Thyroid gland (tissue), 4 donors: ENCODE measurements around the gene COQ2. TPM values are rescaled to one million over a fixed set of nuclear protein-coding genes. Genes with fewer than 3 reads are reported as not detected.

Source experiments
- DNase-seq, 2 donors: peaks; one replicate each; pipeline ENCODE4 v3.0.0-alpha.2; 2019
- H3K27ac ChIP-seq, 3 donors: fragments of 200-600 bp; sonication (generic); 1 replicate in 2 of 3; 2 replicates in 1 of 3; pipeline ENCODE4 v1.5.1; 2016 to 2019; ENCODE audit warnings: mild to moderate bottlenecking in 1 of 3, moderate library complexity in 1 of 3
- H3K27me3 ChIP-seq: fragments of 200-600 bp; sonication (generic); one replicate; pipeline ENCODE4 v1.5.1; 2019
- H3K36me3 ChIP-seq, 2 donors: fragments of 200-600 bp; sonication (generic); one replicate each; pipeline ENCODE4 v1.5.1; 2016 to 2019
- H3K4me1 ChIP-seq, 2 donors: fragments of 200-600 bp; sonication (generic); one replicate each; pipeline ENCODE4 v1.5.1; 2017 to 2019
- H3K4me3 ChIP-seq, 3 donors: fragments of 200-600 bp; sonication (generic); replicated peaks in 1 of 3; 1 replicate in 2 of 3; 2 replicates in 1 of 3; pipeline ENCODE4 v1.5.1; 2016; ENCODE audit warnings: mild to moderate bottlenecking in 1 of 3
- H3K9me3 ChIP-seq: fragments of 200-600 bp; sonication (generic); one replicate; pipeline ENCODE4 v1.5.1; 2017
- POLR2A ChIP-seq, 2 donors: fragments of 450-650 bp; IDR thresholded peaks; one replicate each; pipeline ENCODE4 v1.6.1; 2017; ENCODE audit warnings: antibody characterized with exemption in 2 of 2, mild to moderate bottlenecking in 2 of 2, moderate library complexity in 1 of 2
- WGBS, 2 donors: methylation state at CpG; one replicate each; pipeline ENCODE4 v1.1.5; 2017; 5-methylcytosine and 5-hydroxymethylcytosine counted together
- intact Hi-C: fragments of 100-400 bp; cut with DNase I; formaldehyde crosslinking; loops from one replicate; pipeline ENCODE4 v1.15.1; 2023
- small RNA-seq: library from RNA; depleted of rRNA; stranded (forward); fragments of <200 nt; gene quantifications from one replicate; pipeline ENCODE3, GENCODE V24; 2016
- total RNA-seq, 4 donors: library from RNA; depleted of rRNA; stranded (reverse); fragments of >200 nt; gene quantifications; one replicate each; pipeline ENCODE4 v1.2.3, GENCODE V29; 2016
- TF ChIP-seq, protein P1 (sequence below), 6 experiments: fragments of 200-600 bp in 3 of 6; fragments of 450-650 bp in 3 of 6; sonication (generic) in 3 of 6; IDR thresholded peaks; one replicate each; pipeline ENCODE4 v1.5.1; 2016 to 2019; ENCODE audit warnings: antibody characterized with exemption in 6 of 6, mild to moderate bottlenecking in 2 of 6, inconsistent platforms in 1 of 6, moderate library complexity in 1 of 6

The COQ2 gene
- total RNA-seq, 4 donors from 2014 or later, result 6.0 to 29.1 (median 14.0) TPM

DNA sequence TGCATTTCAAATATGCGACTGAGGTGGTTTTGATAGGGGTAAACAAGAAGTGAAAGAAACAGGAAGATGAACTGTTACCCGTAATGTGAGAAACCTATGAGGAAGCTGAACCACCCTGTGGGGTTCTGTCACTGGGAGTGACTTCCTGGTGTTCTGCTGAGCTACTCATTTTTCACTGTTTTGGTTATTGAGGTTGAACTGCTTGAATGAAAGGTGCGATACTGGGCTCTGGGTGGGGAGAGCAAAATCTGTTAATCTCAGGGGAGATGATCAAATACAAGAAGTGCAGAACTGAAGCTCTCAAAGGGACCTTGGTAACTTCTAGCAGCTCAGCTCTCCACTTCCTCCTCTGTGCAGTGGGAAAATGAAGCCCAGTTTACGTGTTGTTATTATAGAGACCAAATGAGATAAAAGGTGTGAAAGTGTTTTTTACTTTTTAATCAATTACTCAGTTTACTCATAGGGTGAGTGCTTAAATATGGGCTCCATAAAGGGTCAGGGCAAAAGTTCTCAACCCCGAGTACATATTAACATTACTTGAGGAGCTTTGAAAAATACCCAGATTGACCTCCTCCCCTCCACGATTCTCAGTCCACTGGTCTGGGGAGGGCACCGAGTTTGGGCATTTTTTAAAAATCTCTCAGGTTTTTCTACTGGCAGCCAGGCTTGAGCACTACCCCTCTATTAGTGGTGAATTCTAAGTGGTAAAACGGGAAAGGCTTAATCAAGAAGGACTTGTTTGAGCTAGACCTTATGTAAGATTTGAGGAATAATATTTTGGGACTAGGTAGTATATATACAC lies 66.7 kb downstream of the COQ2 start:
- Histone ChIP-seq H3K4me1 (peaks cover 0 to 3% of the 10 kb centered on the region in 2 donors), H3K27me3 (no peaks in the 10 kb centered on the region), H3K4me3 (no peak overlapping the region), H3K36me3 (no peaks in the 10 kb centered on the region), H3K27ac (no peak overlapping the region), H3K9me3 (no peaks in the 10 kb centered on the region)
- DNase-seq, result no peak
- WGBS, 2 donors, result 64 to 71% methylated on average over 8 of the region's 8 CpGs
- intact Hi-C loops, result no loop called here
- TF ChIP-seq, protein P1, sequence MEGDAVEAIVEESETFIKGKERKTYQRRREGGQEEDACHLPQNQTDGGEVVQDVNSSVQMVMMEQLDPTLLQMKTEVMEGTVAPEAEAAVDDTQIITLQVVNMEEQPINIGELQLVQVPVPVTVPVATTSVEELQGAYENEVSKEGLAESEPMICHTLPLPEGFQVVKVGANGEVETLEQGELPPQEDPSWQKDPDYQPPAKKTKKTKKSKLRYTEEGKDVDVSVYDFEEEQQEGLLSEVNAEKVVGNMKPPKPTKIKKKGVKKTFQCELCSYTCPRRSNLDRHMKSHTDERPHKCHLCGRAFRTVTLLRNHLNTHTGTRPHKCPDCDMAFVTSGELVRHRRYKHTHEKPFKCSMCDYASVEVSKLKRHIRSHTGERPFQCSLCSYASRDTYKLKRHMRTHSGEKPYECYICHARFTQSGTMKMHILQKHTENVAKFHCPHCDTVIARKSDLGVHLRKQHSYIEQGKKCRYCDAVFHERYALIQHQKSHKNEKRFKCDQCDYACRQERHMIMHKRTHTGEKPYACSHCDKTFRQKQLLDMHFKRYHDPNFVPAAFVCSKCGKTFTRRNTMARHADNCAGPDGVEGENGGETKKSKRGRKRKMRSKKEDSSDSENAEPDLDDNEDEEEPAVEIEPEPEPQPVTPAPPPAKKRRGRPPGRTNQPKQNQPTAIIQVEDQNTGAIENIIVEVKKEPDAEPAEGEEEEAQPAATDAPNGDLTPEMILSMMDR (IDR thresholded peaks at IDR 0.05), result no peak
- no peak for TF ChIP-seq POLR2A (IDR thresholded peaks at IDR 0.05)

- Histone ChIP-seq H3K4me1 (peaks cover 3 to 7% of the 10 kb centered on the region in 2 donors), H3K4me3 (no peak overlapping the region), H3K36me3 (no peaks in the 10 kb centered on the region), H3K9me3 (no peaks in the 10 kb centered on the region), H3K27ac (no peak overlapping the region), H3K27me3 (no peaks in the 10 kb centered on the region)
- 90 to 93% methylated on average over 10 of the region's 10 CpGs for WGBS, 2 donors
- no peak for TF ChIP-seq POLR2A (IDR thresholded peaks at IDR 0.05)
- TF ChIP-seq, protein P1 (IDR thresholded peaks at IDR 0.05), result no peak
- no peak for DNase-seq
- intact Hi-C loops, result no loop called here
Observed at GRCh38 chr4:83216959-83217683, 67.5 kb downstream of the COQ2 start.

- no peak overlapping the region for H3K4me3 ChIP-seq
- intact Hi-C loops, result no loop called here
- H3K9me3 ChIP-seq, result no peaks in the 10 kb centered on the region
- DNase-seq, result no peak
- peaks cover 3 to 7% of the 10 kb centered on the region in 2 donors for H3K4me1 ChIP-seq
- no peaks in the 10 kb centered on the region for H3K36me3 ChIP-seq
- H3K27me3 ChIP-seq, result no peaks in the 10 kb centered on the region
- H3K27ac ChIP-seq, result no peak overlapping the region
- TF ChIP-seq, protein P1 (IDR thresholded peaks at IDR 0.05), result no peak
- TF ChIP-seq POLR2A (IDR thresholded peaks at IDR 0.05), result no peak
Observed at GRCh38 chr4:83214079-83214478, 70.5 kb downstream of the COQ2 start.

Small RNA genes lying within 50 kb of the gene (small RNA-seq; reads per million reads assigned to genes)
- gene AC114781.3, result not detected

Other genes starting within 250 kb of the COQ2 start
- 10 to 100 TPM; 35.3 to 69.9 (median 50.4) TPM for gene COPS4, start 249.6 kb downstream of the COQ2 start, total RNA-seq
- 1 to 10 TPM in 3 of 4 donors, under 1 TPM in 1; 0.44 to 3.7 (median 2.0) TPM for gene PLAC8, start 170.1 kb downstream of the COQ2 start, total RNA-seq
- 1 to 10 TPM in 3 of 4 donors, under 1 TPM in 1; 0.63 to 3.1 (median 1.3) TPM for gene HPSE, start 50.0 kb upstream of the COQ2 start, total RNA-seq
- gene HELQ, start 171.0 kb upstream of the COQ2 start, total RNA-seq, result 10 to 100 TPM; 20.6 to 39.9 (median 28.5) TPM
- gene MRPS18C, start 171.3 kb upstream of the COQ2 start, total RNA-seq, result 10 to 100 TPM; 21.6 to 25.9 (median 22.3) TPM
- gene ABRAXAS1, start 200.3 kb upstream of the COQ2 start, total RNA-seq, result 10 to 100 TPM; 14.0 to 26.5 (median 18.3) TPM